Measurements from ENCODE around the gene DGCR2.

Gene DGCR2

DNA sequence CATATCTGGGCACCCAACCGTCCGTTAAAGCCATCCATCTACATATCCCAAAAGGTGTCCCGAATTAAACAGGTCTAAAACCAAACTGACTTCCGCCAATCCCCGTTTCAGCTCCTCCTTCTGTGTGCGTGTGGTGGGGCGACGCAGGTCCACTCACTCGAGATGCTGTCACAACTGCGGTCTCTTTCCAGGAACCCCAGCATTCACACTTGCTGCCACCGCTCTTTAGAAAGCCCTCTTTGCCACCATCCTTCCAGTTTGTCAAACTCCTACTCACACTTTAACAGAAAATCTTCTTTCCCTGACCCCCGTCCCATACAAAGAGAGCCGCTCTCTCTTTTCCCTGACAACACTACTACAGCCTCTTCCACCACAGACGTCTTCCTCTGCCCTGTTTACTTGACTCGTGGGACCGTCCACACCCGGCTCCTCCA lies 21.8 kb upstream of the DGCR2 start:
- DNase-seq, result no peak

DNA sequence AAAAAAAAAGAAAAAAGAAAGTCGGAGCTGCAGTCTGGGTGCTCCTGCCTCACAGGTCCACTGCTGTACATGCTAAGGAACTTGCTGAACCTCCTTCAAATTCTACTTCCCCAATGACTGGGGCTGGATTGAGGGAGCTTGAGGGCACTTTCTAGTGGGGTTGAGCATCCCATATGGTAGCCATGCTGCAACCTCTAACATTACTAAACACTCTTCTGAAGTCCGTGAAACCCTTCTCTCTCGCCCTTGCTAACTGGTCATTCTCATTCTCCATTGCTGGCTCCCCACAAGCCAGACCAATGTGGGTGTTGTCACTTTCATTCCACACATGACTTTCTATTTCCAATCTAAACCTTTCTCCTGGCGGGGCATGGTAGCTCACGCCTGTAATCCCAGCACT lies 21.0 kb upstream of the DGCR2 start:
- no peak for DNase-seq

DNA sequence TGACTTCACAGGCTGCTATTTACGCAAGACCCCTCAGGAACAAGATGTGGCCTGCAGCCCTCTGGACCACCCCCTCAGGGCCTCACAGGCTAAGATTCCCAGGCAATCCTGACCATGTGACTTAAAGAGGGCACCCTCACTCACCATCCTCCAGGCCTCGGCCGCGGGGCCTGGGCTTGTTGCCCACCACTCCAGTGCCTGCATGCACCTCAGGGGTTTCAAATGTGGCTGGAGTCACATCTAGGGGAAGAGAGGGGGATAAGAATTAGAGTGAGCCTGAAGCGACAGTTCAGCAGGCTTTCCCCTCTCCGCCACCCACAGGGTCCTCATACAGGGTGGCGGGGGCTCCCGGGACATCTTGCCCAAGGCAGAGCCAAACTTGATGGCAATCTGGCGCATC lies 20.2 kb upstream of the DGCR2 start:
- DNase-seq, result no peak

DNA sequence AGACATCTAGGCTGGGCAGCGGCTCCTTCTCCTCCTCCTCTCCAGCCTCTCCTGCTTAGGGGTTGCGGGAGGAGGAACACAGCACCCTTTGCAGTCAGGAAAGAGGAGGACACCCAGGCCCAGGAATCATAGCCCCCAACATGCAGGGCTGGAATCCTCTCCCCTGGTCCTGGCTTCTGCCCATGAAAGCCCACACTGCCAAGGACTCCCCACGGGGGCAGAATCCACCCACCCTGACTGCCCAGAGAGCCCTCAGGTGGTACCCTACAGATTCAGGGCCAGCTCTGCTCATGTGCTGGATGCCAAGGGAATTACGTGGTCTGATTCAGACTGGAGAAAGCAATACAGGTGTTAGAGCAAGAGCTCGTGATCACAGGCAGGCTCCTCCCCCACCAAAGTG lies 17.8 kb upstream of the DGCR2 start:
- no peak for DNase-seq

DNA sequence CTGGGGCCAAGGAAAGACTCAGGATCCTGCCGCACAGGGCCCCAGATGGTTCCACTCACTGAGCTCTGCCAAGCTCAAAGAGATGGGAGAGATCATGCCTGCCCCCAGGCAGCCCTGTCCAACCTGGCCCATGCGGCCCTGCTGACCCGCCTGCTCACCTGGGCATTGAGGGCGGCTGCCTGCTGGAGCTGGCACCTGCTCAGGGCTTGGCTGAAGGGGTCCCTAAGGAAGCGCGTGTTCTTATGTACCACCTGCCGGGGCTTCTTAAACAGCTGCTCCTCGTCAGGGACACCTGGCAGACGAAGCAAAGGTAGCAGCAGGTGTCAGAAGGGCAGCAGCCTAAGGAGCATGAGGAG lies 16.8 kb upstream of the DGCR2 start:
- DNase-seq, result no peak

DNA sequence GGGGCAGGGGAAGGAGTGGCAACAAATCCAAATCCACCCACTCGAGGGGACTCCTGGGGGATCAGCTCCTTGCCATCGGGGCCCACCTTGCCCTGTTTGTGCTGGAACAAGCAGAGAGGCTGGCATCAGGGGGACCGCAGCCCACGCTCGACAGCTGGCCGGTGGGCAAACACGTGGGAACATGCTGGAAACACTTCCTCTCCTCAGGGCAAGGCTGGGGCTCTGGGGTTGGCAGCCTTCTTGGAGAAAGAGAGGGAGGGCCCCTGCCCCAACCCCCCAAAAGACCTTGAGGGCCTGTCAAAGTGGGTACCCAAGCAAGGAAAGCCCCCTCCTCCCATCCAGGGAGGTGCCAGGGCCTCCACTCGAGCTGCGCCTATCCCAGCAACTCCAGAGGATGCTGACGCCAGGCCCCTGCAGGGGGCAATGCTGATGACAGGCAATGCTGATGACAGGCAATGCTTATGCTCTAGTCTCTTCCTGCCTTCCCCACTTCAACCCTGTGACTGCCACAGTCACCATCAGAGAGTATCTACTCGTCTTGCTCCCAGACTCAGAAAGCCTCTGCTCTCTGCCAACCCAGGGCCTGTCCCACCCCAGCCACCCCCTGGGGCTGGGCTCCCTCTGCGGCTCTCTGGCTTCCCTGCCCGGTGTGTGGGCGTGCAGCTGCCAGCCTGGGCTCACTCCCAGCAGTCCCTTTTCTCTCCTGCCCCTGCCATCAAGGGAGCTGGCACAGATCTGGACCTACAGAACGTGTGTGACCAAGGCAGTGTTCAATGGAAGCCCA lies 16.2 kb upstream of the DGCR2 start:
- DNase-seq, result no peak

DNA sequence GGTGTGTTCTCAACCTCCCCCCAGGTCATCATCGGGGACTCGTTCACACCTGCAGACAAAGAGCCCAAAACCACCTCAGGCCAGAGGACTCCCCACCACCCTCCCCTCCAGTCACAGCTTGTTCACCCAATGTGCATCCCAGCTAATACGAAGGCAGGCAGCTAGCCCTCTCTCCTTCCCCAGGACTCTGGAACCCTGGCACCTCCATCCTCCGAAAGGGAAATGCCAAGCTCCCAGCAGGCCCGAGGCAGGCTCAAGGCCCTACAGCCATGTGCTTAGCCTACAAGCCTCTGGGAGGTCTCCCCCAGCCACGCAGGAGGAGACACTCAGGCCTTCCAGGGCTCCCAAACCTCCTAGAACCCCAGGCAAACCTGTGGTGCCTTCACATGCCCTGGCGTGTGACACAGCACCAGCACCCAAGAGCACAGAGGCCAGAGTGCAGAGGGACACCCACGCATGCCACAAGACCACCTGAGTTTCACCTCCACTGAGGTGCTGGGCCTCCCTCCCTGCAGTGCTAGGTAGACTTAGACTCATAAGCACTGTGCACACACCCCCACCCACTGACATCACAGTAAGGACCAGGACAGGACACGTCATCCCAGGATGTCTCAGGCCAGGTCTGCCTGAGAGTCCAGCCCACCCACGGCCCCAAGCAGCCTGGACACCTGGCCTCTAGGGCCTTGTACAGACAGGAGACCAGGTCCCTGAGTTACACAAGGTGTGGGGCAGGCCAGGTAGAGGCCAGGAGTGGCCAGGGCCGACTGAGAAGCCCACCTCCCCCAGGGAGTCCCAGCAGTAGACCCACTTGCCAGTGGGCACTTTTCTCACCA lies 15.4 kb upstream of the DGCR2 start:
- DNase-seq, result no peak

DNA sequence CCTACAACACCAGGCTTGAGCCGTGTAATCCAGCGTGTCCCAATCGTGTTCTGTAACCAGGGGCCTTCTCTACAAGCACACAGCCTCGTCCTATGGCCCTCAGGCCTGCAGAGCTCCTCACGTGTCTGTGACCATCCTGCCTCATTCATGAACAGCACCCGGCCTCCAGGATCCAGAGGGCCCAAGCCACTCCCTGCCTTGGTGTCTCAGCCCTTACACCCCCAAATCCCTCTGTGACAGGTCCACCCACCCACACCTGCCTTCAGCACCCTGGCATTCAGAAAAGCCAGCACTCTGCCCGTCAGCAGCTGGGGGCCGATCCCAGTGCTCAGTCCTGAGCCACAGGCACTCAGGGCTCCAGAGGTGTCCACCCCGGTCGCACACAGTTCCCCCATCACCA lies 14.7 kb upstream of the DGCR2 start:
- DNase-seq, result no peak

DNA sequence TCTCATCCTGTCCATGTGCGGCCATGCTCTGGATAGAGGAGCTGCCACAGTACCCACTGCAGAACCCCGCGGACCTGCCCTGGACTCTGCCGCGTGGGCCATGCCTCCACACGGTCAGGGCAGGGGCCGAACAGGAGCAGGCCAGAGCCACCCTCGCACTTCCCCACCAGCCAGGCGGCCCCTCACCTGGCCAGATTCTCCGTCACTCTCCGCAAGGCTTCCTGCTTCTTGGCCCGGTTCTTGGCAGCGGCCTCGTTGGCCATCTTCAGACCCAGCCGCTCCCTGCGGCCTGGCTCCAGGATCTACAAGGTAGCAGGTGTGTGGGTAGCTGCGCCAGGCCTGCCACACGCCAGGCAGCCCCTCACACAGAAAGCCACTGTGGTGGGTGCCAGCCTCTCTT lies 12.7 kb upstream of the DGCR2 start:
- no peak for DNase-seq

DNA sequence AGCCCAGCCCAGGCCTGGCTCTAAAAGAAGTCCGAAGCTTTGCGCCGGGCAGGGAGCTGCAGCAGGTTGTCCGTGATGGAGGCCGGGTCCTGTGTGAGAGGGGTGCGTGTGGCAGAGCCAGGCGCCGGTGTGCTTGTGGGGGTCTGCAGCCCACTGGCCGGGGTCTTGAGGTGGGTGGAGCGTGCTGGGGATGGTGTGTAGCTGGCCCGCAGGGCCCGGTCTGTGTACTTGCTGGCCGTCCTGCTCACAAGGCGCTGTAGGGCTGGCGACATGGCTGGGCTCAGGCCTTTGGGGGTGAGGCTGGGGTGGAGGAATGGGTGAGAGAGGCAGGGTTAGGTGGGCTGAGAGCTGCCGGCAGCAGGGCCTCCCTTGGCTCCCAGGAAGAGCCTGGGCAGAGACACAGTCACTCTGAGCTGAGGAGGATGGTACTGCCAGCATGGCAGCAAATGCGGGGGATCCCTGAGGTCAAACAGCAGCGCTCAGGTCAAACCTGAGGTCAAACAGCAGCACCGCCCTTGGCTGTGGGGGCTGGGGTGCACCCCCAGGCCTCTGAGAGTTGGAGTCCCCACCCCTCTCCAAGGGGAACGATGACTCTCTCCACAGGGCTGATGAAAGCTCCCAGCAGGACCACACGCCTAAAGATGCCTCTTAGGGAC lies 12.1 kb upstream of the DGCR2 start:
- no peak for DNase-seq

DNA sequence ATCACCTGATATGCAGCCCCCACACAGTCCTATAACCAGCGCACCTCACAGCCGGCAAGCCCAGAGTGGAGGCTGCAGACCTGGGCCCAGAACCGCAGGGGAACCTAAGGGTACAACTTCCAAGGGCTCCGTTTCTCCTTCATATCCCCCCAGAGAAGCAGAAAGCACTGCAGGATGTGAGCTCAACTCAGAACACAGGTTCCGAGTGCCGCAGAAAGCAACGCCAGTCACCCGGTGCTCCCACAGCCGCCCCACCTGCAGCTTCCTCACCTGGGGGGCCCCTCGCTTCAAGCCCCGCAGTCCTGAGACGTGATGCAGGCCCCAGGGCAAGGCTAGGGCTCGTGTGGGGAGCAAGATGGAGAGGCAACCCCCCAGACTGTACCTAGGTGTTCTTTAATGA lies 11.3 kb upstream of the DGCR2 start:
- no peak for DNase-seq

DNA sequence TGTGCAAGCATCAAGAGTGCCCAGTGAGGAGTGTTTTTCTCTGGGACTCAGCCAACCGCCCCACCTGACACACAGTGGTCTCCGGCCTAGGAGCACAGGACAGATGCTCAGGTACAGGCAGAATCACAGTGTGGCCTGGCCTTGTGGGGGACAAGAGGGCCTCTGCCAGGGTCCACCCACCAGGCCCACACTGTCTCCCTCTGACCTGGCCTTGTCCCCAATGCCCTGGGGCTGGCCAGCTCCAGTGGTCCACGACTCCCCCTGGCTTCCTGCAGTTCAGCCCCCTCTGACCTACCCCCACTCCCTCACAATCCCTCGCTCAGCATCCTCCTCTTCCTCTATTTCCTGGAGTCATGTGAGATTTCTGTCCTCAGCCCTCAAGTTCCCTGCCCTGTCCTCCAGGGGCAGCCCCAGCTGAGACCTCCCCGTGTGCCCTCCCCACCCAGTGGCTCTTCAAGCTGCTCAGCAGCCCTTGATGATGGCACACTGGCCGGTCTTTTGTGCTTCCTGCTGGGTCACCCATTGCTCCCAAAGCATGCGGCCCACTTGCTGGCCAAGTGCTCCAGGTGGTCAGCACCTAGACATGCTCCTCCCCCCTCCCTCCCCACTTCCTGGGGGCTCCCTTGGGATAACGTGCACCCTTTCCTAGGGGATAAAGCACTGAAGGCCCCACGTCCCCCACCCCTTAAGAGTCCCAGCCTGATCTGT lies 10.6 kb upstream of the DGCR2 start:
- no peak for DNase-seq

DNA sequence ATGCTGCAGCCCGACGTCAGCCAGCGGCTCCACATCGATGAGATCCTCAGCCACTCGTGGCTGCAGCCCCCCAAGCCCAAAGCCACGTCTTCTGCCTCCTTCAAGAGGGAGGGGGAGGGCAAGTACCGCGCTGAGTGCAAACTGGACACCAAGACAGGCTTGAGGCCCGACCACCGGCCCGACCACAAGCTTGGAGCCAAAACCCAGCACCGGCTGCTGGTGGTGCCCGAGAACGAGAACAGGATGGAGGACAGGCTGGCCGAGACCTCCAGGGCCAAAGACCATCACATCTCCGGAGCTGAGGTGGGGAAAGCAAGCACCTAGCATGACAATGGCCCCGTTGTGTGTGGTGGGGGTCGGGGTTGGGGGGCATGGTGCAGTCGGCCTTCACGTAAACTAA lies 9.9 kb upstream of the DGCR2 start:
- no peak for DNase-seq

DNA sequence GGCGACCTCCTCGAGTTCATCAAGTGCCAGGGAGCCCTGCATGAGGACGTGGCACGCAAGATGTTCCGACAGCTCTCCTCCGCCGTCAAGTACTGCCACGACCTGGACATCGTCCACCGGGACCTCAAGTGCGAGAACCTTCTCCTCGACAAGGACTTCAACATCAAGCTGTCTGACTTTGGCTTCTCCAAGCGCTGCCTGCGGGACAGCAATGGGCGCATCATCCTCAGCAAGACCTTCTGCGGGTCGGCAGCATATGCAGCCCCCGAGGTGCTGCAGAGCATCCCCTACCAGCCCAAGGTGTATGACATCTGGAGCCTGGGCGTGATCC lies 9.4 kb upstream of the DGCR2 start:
- DNase-seq, result no peak

DNA sequence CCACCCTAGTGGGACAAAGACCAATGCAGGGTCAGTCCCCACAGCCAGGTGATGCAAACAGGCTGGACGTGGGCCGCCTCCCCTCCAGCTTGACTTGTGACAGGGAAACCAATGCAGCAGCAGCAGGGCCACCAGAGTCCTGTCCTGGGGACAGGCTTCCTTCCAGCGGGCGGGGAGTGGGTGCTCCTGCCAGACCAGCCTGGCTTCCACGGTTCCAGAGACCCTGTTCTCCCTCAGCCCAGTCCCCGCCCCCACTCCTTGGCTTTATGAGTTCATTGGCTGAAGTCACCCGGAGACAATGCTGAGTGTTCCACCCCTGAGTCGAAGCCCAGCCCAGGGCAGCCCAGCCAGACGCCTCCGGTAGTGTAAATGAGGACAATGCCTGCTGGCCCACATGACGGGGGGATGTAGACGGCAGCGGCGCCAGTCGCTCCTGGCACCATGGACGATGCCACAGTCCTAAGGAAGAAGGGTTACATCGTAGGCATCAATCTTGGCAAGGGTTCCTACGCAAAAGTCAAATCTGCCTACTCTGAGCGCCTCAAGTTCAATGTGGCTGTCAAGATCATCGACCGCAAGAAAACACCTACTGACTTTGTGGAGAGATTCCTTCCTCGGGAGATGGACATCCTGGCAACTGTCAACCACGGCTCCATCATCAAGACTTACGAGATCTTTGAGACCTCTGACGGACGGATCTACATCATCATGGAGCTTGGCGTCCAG lies 8.9 kb upstream of the DGCR2 start, which contains the start of gene TSSK2:
Gene TSSK2 (plus strand): TSS at position 350 of the 726 bp plus-strand sequence. CDS start 92 bp downstream, at position 442.
- DNase-seq, result no peak

DNA sequence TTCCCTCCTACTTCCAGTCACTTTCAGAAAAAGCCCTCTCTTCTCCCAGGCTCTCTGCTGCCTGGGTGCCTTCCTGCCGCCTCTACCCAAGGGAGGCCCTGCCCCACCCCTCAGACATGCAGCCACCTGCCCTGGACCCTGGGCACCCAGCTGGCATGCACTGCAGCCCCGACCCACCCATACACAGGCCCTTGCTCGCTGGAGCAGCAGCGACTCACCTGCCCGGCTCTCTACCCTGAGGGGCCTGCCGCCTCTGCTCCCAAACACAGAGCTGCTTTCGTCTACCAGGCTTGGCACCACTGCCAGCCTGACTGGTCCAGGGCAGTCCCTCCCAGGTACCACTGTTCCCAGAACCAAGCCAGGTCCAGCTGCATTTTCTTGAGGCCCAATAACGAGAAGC lies 7.7 kb upstream of the DGCR2 start:
- DNase-seq, result no peak

DNA sequence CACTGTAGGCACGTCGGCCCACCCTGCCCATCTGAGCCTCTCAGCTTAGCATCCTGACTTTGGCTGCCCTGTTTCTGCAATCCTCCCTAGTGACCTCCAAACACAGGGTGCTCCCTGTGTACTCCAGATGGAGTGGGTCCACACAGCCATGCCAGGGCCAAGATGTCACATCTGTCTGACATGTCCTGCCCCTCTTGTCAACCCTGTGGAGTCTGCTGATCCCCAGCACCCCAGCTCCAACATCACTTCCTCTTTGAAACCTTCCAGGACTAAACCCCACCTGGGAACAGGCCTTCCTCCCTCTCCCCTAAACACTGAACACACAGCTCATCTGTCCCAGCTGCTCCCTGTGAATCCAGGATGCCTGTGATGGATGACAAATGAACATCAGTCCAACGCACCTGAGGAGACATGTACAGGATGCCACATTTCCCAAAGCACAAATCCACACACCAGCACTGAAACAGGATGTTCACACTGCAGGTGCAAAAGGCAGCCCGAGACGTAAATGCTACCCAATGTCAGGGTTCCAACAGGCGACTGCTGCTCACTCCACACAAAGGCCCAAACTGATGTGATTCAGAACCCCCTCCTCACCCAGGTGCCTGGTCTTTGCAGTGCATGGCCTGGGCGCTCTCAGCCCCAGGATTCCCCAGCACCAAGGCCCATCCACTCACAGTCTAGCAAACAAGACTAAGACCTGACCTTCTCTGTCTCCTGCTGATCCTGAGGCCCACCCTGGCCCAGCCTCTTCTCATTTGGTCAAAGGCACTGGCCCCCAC lies 6.9 kb upstream of the DGCR2 start:
- no peak for DNase-seq

DNA sequence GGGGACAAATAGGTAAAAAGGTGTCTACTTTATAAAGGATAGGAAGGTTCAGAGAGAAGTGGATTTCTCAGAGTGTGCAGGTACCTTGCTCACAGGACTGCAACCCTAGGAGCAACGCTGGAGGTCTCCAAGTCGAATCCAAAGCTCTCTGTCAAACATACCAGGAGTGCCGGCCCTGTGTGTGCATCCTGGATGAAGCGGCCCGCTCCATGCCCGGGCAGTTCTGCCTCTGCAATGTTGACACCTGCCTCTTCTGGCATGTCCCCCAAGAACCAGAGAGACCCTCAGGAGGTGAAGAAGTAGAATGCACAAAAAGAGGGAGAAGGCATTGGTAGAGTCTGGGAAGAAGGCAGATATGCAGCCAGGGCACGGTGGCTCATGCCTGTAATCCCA lies 5.8 kb upstream of the DGCR2 start:
- no peak for DNase-seq

DNA sequence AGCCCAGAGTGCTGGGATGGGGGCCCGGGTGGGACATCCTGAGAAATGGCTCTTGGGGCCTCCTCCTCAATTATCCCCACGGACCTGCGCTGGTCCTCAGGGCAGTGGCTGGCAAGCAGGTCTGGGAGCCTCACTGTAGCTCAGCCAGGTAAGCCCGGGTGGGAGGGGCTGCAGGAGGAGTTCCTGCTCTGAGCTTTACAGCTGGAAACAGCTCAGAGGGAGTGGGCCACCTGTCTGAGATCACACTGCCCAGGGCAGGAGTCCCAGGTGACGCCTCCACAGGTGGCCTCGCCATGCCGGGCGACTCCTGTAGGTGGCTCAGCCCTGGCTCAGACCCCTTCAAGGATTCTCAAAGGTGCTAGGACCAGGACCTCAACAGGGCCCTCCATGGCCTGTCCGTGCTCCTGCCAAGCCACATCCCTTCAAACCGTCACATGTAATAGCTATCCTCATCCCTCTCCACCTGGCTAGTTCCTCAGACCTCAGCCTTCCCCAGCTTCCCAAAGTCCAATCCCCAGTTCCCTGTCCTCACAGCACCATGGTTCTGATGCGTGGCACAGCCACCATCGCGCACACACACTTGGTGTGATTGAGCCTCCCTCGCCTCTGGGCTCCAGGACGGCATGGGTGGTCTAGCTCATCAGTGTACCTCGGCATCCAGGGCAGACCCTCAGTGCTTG lies 5.3 kb upstream of the DGCR2 start:
- no peak for DNase-seq

DNA sequence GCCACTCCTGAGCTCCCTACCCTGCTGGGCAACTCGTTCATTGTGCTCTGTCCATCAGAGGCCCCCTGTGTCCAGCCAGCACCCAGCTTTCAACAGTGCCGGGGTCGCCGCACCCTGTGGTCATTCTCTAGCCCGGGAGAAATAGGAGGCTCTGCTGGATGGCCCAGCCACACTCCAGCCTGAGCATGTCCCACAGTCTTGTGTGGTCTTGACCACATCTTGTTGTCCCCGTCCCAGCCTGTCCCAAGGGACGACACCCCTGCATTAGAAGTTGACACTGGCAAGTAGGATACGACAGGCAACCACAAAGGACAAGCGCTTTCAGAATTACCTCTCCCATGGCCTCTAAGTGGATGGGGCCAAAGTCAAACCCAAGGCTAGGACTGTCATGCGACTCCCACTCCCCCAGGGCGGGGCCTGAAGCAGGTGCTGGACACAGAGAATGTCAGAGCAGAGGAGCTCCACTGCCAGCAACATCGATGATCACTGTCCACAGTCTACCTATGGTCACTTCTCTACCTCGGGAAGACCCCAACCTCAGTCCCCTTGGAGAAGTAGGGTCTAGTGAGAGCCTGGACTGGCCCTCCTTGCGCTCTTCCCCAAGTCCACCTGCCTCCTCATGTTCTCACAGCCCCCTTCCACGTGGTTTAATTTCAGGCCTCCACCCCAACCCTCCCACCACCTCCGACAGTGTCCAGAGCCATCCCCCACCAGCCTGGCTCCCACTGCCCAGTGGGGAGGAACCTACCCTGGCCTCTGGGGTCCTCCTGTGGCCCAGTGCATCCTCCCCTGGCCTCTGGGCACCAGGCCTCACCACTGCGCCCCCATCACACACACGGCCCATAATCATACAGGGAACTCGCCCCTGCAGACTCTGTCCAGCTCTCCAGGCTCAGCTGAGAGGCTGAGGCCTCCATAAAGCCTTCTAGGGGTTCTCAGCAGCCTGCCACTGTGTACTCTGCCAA lies 4.4 kb upstream of the DGCR2 start:
- DNase-seq, result no peak
